ENCODE measurements around the gene SINHCAF.

Gene SINHCAF

DNA sequence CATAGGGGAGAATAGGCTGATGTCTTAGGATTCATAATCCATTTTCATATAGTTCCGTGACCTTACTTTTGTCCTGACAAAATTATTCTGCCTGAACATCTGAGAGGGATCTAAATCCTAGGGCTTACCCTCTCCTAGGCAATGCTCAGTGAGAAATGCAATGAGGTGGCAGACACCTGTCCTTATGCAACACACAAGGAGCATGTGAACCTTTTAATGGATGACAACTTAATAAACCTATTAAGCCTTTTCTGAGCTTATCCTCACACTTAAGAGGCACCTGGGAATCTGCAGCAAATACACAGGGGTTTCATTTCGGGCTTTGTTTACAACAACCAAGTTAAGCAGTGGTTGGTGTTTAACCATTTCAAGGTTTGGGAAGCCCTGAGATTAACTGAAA lies 24.6 kb downstream of the SINHCAF start:
- Histone ChIP-seq H3K27me3 (ENCODE audit: control insufficient read depth, insufficient read depth, low read length) (no peaks in the 10 kb centered on the region), H3K4me3 (ENCODE audit: low read length) (no peak overlapping the region), H3K36me3 (ENCODE audit: insufficient read depth, low read length) (peaks cover 6% of the 10 kb centered on the region), H3K9ac (ENCODE audit: low read depth, low read length) (no peak overlapping the region), H3K4me1 (ENCODE audit: control insufficient read depth, insufficient read depth, low read length) (no peaks in the 10 kb centered on the region), H3K4me2 (ENCODE audit: low read length) (no peak overlapping the region), H3K9me3 (replicated peaks; ENCODE audit: low read length) (no peaks in the 10 kb centered on the region)

DNA sequence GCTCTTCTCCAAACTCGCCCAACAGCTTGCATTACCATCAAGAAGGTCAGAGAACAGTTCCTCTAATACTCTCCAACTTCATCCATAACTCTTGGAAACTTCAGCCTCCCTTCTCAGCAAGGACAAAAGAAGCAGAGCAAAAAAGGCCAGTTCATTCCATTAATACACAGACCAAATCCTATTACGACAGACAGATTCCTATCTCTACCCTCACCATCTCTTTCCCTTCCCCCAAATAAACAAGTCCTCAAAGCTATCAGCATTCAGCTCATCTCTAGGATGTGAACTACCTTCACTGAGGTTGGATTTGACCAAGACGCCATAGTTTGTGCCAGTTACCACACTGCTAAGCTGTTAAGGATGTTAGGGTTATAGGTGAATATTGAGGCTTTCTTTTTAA lies 25.2 kb downstream of the SINHCAF start:
- no peak overlapping the region for H3K4me2 ChIP-seq (ENCODE audit: low read length)
- no peaks in the 10 kb centered on the region for H3K4me1 ChIP-seq (ENCODE audit: control insufficient read depth, insufficient read depth, low read length)
- no peaks in the 10 kb centered on the region for H3K27me3 ChIP-seq (ENCODE audit: control insufficient read depth, insufficient read depth, low read length)
- no peak overlapping the region for H3K4me3 ChIP-seq (ENCODE audit: low read length)
- H3K36me3 ChIP-seq (ENCODE audit: insufficient read depth, low read length) = peaks cover 6% of the 10 kb centered on the region
- H3K9me3 ChIP-seq (replicated peaks; ENCODE audit: low read length) = no peaks in the 10 kb centered on the region
- no peak overlapping the region for H3K9ac ChIP-seq (ENCODE audit: low read depth, low read length)

DNA sequence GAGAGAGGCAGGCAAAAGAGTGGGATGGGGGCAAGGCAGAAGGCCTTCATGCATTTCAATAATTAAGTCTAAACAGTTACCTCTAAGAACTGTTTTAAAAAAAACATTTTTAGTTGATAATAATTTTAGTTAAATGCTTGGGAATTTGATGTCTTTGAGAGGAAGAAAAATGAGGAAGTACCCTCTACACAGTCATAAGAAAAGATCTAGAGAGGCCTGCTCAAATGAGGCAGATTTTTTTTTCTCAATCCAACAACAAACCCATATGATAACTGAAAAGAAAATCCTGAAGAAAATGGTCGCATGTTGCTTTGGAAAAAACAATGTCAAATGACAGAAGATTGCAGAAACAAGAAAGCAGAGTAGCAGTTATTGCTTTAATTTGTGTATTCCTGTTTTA lies 25.6 kb downstream of the SINHCAF start:
- Histone ChIP-seq H3K9ac (ENCODE audit: low read depth, low read length) (no peak overlapping the region), H3K9me3 (replicated peaks; ENCODE audit: low read length) (no peaks in the 10 kb centered on the region), H3K4me1 (ENCODE audit: control insufficient read depth, insufficient read depth, low read length) (no peaks in the 10 kb centered on the region), H3K4me2 (ENCODE audit: low read length) (no peak overlapping the region), H3K4me3 (ENCODE audit: low read length) (no peak overlapping the region), H3K27me3 (ENCODE audit: control insufficient read depth, insufficient read depth, low read length) (no peaks in the 10 kb centered on the region), H3K36me3 (ENCODE audit: insufficient read depth, low read length) (peaks cover 8% of the 10 kb centered on the region)

DNA sequence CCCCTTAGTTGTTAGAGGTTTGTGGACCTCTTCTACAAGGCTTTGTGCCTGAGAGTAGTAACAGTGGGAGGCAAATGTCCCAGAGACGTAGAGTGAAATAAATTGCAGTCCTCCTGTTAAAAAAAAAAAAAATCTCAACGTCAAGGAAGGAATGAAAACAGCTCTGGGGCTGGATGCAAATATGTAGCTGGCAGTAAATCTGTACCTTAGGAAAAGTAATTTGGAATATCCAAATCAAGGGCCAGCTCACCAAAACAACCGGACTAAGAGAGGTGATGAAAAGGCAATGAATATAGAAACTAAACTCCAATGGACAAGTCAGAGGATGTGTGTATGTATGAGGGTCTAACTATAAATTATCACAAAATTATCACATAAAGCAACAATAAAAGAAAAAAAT lies 27.0 kb downstream of the SINHCAF start:
- Histone ChIP-seq H3K9me3 (replicated peaks; ENCODE audit: low read length) (no peaks in the 10 kb centered on the region), H3K9ac (ENCODE audit: low read depth, low read length) (no peak overlapping the region), H3K4me3 (ENCODE audit: low read length) (no peak overlapping the region), H3K4me2 (ENCODE audit: low read length) (no peak overlapping the region), H3K27me3 (ENCODE audit: control insufficient read depth, insufficient read depth, low read length) (no peaks in the 10 kb centered on the region), H3K4me1 (ENCODE audit: control insufficient read depth, insufficient read depth, low read length) (no peaks in the 10 kb centered on the region), H3K36me3 (ENCODE audit: insufficient read depth, low read length) (peaks cover 13% of the 10 kb centered on the region)

DNA sequence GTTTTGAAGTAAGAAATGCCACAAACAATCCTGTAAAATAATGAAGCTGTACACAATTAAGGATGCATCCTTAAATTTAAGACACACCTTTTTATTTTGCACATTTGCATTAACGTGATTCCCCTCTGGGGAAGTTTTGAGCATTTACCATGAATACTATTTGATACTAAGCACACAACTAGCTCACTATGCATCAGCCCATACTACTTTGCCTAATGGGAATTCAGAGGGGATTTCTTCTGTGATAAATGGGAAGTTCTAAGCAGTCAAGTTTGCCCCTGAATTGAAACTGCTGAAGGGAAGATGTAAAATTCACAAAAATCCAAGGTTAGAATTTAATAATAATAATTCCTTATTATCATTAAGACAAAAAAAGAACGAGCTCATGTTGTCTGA lies 27.4 kb downstream of the SINHCAF start:
- no peak overlapping the region for H3K9ac ChIP-seq (ENCODE audit: low read depth, low read length)
- H3K4me1 ChIP-seq (ENCODE audit: control insufficient read depth, insufficient read depth, low read length) = no peaks in the 10 kb centered on the region
- H3K27me3 ChIP-seq (ENCODE audit: control insufficient read depth, insufficient read depth, low read length) = no peaks in the 10 kb centered on the region
- no peak overlapping the region for H3K4me2 ChIP-seq (ENCODE audit: low read length)
- H3K9me3 ChIP-seq (replicated peaks; ENCODE audit: low read length) = no peaks in the 10 kb centered on the region
- no peak overlapping the region for H3K4me3 ChIP-seq (ENCODE audit: low read length)
- peaks cover 16% of the 10 kb centered on the region for H3K36me3 ChIP-seq (ENCODE audit: insufficient read depth, low read length)

DNA sequence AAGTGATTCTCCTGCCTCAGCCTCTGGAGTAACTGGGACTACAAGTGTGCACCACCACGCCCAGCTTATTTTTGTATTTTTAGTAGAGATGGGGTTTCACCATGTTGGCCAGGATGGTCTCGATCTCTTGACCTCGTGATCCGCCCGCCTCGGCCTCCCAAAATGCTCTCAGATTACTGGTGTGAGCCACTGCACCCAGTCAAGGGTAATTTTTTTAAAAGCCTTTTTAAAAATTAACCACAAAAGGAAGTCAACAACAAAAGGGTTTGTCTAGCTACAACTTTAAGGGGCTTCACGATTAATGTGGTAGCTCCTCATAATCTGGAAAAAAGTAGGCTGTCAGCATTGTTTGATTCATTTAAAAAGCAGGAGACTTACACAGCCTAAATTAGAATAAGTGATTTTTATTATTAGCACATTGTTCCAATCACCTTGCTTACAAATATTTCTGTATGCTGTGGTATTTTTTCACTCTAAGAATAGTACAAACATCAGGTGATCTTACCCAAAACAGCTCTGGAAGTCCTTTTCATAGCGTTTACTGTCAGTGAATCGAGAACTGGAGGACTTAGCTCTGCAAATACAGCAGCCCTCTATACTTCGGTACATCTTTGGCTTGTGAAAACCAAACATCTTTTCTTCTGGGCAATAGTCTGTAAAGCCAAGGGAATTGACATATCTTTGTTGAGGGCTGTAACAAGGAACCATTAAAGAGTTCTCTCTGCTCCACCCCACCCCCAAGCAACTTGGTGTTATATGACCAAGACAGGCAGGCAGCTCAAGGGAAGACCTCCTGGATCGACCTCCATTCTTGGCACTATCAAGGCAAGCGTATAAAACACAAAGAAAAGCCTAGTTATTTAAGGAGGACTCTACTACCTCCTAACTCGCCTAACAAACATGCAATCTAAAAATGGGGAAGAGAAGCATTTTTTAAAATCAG lies 28.1 kb downstream of the SINHCAF start:
- no peak overlapping the region for H3K4me2 ChIP-seq (ENCODE audit: low read length)
- H3K36me3 ChIP-seq (ENCODE audit: insufficient read depth, low read length) = peaks cover 23% of the 10 kb centered on the region
- no peak overlapping the region for H3K4me3 ChIP-seq (ENCODE audit: low read length)
- H3K4me1 ChIP-seq (ENCODE audit: control insufficient read depth, insufficient read depth, low read length) = no peaks in the 10 kb centered on the region
- no peaks in the 10 kb centered on the region for H3K27me3 ChIP-seq (ENCODE audit: control insufficient read depth, insufficient read depth, low read length)
- H3K9me3 ChIP-seq (replicated peaks; ENCODE audit: low read length) = no peaks in the 10 kb centered on the region
- H3K9ac ChIP-seq (ENCODE audit: low read depth, low read length) = no peak overlapping the region

DNA sequence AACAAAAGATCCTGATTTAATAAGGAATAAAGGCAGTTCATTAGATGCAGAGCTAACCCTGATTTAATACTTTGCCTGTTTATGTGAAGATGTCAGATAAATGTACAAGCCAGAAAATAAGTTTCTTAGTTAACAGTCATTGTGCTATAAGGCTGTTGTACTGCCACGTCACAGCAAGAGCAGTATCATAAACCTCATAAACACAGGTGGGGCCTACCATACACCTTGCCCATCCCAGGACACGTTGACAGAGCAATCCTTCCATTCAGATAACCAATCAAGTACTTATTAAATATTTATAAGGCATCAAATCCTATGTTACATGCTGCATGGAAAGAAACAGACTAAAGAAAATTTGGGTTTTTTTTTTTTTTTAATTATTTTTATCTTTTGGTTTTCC lies 36.5 kb downstream of the SINHCAF start:
- Histone ChIP-seq H3K4me1 (ENCODE audit: control insufficient read depth, insufficient read depth, low read length) (no peaks in the 10 kb centered on the region), H3K36me3 (ENCODE audit: insufficient read depth, low read length) (peaks cover 33% of the 10 kb centered on the region), H3K4me3 (ENCODE audit: low read length) (no peak overlapping the region), H3K9me3 (replicated peaks; ENCODE audit: low read length) (no peaks in the 10 kb centered on the region), H3K27me3 (ENCODE audit: control insufficient read depth, insufficient read depth, low read length) (no peaks in the 10 kb centered on the region), H3K9ac (ENCODE audit: low read depth, low read length) (no peak overlapping the region), H3K4me2 (ENCODE audit: low read length) (no peak overlapping the region)

DNA sequence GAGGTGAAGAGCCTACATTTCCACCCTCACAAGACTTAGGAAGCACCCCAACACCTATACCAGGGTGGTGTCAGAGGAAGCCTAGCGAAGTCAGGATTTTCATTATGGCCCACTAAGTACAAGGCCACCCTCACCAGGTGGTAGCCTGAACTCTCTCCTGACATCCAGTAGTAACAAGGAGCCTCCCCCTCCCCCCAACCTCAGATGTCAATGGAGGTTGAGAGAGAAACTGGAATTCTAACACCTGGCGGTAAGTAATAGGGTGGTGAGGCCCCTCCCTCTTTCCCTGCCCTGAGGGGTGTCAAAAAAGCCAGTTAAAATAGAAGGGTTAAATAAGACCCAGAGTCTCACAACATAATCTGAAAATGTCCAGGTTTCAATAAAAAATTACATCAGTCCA lies 37.6 kb downstream of the SINHCAF start:
- H3K9ac ChIP-seq (ENCODE audit: low read depth, low read length) = no peak overlapping the region
- no peak overlapping the region for H3K4me2 ChIP-seq (ENCODE audit: low read length)
- no peaks in the 10 kb centered on the region for H3K27me3 ChIP-seq (ENCODE audit: control insufficient read depth, insufficient read depth, low read length)
- H3K4me1 ChIP-seq (ENCODE audit: control insufficient read depth, insufficient read depth, low read length) = no peaks in the 10 kb centered on the region
- H3K9me3 ChIP-seq (replicated peaks; ENCODE audit: low read length) = no peaks in the 10 kb centered on the region
- no peak overlapping the region for H3K4me3 ChIP-seq (ENCODE audit: low read length)
- H3K36me3 ChIP-seq (ENCODE audit: insufficient read depth, low read length) = peaks cover 33% of the 10 kb centered on the region

DNA sequence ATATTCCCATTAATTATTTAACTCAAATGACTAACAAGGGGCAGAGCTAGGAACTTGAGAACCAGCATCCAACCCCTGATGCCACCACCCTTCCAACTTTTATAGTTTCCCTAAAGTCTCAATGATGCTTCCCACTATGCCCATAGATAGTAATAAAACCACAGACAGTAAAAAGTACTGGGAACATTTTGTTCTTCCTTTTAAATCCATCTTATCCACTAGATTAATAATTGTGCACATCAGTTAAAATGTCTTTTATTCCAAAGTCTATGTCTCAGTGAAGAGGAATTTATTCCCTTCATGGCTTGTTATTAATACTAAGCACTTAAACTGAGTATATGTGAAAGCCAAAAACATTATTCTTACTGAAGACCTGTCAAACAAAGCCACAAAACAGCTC lies 45.8 kb downstream of the SINHCAF start:
- Histone ChIP-seq H3K9me3 (replicated peaks; ENCODE audit: low read length) (no peaks in the 10 kb centered on the region), H3K4me2 (ENCODE audit: low read length) (no peak overlapping the region), H3K36me3 (ENCODE audit: insufficient read depth, low read length) (peaks cover 10% of the 10 kb centered on the region), H3K4me3 (ENCODE audit: low read length) (no peak overlapping the region), H3K4me1 (ENCODE audit: control insufficient read depth, insufficient read depth, low read length) (peaks cover 6% of the 10 kb centered on the region), H3K9ac (ENCODE audit: low read depth, low read length) (no peak overlapping the region), H3K27me3 (ENCODE audit: control insufficient read depth, insufficient read depth, low read length) (no peaks in the 10 kb centered on the region)

DNA sequence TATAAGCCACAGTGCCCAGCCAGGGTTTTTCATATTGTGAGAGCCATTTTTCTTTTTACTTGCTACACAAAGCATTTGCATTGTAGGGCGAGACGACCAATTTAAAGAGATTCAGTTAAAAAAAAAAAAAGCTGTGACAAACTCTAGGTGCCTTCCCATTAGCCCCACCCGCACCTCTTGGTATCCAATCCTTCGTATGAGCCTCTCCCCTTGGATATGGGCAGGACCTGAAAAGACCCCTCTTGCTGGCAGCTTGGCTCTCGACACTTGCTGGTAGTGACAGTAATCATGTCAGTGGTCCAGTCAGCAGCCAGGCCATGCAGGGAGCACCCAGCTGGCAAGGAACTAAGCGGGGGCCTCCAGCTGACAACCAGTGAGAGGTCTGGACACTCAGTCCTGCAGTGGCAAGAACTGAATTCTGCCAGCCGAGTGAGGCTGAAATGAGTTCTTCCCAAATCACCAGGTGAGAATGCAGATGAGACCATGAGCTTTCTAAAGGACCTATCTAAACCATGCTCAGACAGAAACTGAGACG lies 46.5 kb downstream of the SINHCAF start:
- H3K9ac ChIP-seq (ENCODE audit: low read depth, low read length) = no peak overlapping the region
- H3K4me3 ChIP-seq (ENCODE audit: low read length) = no peak overlapping the region
- peaks cover 5% of the 10 kb centered on the region for H3K36me3 ChIP-seq (ENCODE audit: insufficient read depth, low read length)
- peaks cover 6% of the 10 kb centered on the region for H3K4me1 ChIP-seq (ENCODE audit: control insufficient read depth, insufficient read depth, low read length)
- no peaks in the 10 kb centered on the region for H3K27me3 ChIP-seq (ENCODE audit: control insufficient read depth, insufficient read depth, low read length)
- no peak overlapping the region for H3K4me2 ChIP-seq (ENCODE audit: low read length)
- H3K9me3 ChIP-seq (replicated peaks; ENCODE audit: low read length) = no peaks in the 10 kb centered on the region

DNA sequence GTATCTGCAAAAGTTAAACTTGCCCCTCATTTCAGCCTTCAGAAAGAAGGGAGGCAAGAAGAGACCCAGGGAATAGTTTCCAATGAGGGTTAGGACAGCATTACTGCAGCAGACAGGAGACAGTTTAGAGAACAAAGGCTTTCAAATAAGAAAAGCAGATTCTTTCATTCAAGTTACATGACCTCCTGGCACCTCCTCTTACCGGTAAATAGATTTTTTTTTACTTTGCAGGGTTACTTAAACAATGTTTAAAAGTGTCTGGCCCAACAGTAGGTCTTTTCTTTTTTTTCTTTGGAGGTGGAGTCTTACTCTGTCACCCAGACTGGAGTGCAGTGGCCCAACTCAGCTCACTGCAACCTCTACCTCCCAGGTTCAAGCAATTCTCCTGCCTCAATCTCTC lies 47.1 kb downstream of the SINHCAF start:
- Histone ChIP-seq H3K9ac (ENCODE audit: low read depth, low read length) (no peak overlapping the region), H3K27me3 (ENCODE audit: control insufficient read depth, insufficient read depth, low read length) (no peaks in the 10 kb centered on the region), H3K36me3 (ENCODE audit: insufficient read depth, low read length) (no peaks in the 10 kb centered on the region), H3K4me2 (ENCODE audit: low read length) (no peak overlapping the region), H3K9me3 (replicated peaks; ENCODE audit: low read length) (no peaks in the 10 kb centered on the region), H3K4me1 (ENCODE audit: control insufficient read depth, insufficient read depth, low read length) (peaks cover 6% of the 10 kb centered on the region), H3K4me3 (ENCODE audit: low read length) (no peak overlapping the region)

DNA sequence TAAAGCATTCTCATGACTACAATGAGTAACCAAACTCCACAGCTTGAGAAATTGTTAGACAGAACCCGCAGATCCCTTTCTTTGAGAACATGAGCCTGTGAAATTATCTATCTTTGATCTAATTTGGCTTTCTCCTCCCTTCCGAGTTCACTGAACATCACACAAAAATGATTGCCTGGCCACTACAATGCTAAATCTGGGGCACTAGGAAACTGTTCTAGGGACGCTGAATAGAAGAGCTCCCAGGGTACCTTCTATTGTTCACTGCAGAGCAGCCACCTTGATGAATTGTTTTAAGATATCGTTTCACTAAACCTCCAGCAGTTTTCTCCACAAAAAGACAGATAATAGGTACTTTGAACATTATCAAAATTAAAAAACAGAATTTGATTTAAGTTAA lies 47.5 kb downstream of the SINHCAF start:
- no peaks in the 10 kb centered on the region for H3K36me3 ChIP-seq (ENCODE audit: insufficient read depth, low read length)
- H3K9ac ChIP-seq (ENCODE audit: low read depth, low read length) = no peak overlapping the region
- H3K4me3 ChIP-seq (ENCODE audit: low read length) = no peak overlapping the region
- H3K9me3 ChIP-seq (replicated peaks; ENCODE audit: low read length) = no peaks in the 10 kb centered on the region
- no peak overlapping the region for H3K4me2 ChIP-seq (ENCODE audit: low read length)
- no peaks in the 10 kb centered on the region for H3K27me3 ChIP-seq (ENCODE audit: control insufficient read depth, insufficient read depth, low read length)
- H3K4me1 ChIP-seq (ENCODE audit: control insufficient read depth, insufficient read depth, low read length) = peaks cover 6% of the 10 kb centered on the region
